ENCODE results near the gene CDH23.

The CDH23 gene

DNA sequence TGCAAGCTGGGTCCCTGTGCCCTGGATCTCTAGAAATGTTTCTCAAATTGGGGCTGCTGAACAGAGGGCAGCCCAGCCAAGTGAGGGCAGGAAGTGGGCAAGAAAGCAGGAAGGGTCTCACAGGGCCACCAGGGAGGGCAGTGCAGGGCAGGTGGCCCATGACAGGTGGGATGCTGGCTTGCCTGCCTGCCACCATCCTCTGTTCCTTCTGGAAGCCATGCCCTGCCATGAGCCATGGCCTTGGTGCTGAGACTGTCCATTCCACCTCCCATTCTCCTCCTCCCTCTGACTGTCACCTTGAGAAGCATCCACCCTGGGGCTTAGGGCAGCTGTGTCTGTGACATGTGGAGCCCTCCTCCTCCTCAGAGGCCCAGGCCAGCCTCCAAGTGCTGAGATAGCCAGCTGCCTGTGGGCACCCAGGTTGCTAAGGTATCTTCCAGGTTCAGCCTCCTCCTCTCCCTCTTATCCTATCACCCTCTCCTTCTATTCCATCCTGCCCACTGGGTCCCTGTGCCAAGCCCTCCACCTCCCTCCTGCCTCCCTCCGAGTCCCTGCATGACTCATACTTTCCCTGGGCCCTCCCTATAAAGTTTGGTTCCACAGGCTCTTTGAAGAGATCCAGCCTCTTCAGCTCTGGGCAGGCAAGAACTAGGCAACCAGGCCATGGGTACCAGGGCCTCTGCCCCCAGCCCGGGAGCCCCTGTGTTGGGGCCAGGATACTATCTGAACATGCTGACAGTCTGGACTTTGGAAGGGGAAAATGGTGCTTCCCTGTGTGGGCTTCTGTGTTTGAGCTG, 375.3 kb downstream of the CDH23 start:
- no peak for TF ChIP-seq CTCF (IDR thresholded peaks at IDR 0.05)

DNA sequence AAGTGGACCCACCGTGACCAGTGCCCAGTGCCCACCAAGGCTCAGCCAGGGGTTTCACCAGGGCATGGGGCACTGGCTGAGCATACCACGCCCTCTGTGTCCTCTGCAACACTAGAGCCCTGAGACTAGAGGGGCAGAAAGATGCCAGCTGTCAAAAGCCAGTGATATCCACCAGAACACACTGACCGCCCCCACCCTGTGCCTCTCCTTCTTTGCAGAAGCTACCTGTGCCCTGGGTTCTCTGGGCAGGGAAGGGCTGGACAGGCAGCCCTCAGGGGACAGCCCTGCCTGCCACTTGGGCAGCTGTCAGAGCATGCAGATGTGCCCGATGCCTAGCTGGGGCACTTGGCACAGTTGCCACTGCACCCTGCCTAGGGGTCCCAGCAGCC, 376.1 kb downstream of the CDH23 start:
- no peak for TF ChIP-seq CTCF (IDR thresholded peaks at IDR 0.05)

- peak; percentile 74 for TF ChIP-seq CTCF (IDR thresholded peaks at IDR 0.05)
Observed at GRCh38 chr10:71773221-71773971, 376.7 kb downstream of the CDH23 start, which contains the start of gene VSIR. VSIR (minus strand) TSS chr10:71773520; CDS start chr10:71773439, 81 bp downstream.

DNA sequence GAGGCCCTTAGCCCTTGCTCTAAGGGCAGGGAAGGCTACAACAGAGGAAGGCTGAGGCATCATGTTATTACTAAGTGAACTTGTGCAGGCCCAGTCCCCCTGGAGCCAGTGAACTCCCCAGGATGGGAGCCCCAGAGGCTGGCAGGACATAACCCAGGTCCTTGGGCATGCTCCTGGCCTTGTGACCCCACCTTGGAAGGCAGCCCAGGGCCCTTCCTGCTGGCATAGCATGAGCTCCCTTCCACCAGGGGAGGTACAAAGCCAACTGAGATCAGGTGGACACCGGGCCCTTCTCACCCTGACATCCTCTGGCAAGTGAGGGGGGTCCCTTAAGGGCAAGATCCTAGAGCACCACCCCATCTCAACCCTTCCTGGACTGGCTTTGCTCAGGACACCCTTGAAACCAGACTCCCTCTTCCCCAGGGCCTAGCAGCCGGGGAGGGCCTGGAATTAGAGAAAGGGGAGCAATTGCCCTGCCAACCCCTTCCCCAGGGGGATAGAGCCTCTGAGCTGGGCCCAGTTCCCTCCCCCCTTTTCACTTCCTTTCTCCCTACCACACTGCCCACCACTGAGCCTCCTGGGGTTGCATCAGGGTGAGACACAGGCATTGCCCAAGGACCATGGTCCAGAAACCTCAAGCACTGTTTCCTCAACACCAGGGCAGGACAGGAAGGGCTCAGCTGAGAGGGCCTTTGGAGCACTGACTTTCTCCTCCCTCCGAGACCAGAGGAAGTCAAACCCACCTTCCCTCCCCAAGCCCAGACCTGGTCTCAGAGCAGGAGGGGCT, 378.4 kb downstream of the CDH23 start:
- no peak for TF ChIP-seq CTCF (IDR thresholded peaks at IDR 0.05)

DNA sequence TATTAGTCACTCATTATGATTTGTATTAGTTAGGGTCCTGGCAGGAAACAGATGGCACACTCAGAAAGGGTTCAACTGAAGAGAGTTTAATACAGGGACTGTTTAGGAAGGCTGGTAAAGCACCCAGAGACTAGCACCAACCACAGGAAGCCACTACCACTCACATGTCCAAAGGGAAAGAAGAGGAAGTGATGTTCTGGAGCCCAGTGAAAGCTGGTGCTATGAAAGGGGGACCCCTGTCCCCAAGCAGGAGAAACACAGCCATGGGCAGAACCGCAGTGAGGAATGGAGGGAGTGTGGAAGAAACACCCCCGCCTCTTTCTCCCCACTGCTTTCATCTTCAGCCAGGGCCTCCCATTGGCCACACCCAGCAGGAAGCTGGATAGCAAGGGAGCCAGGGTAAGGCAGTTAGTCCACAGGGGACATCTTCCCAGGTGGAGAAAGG, 379.8 kb downstream of the CDH23 start:
- no peak for TF ChIP-seq CTCF (IDR thresholded peaks at IDR 0.05)

GRCh38 chr10:71777213-71777985, 380.7 kb downstream of the CDH23 start:
- no peak for TF ChIP-seq CTCF (IDR thresholded peaks at IDR 0.05)

Data from LNCAP (cell line).